Hepatocyte (in vitro differentiated cells): ENCODE results near the gene GJB6. TPM values are rescaled to one million over a fixed set of nuclear protein-coding genes. Genes with fewer than 3 reads are reported as not detected.

Source experiments
- DNase-seq: peaks from one replicate; pipeline ENCODE4 v3.0.0-alpha.2; 2016; ENCODE audit warnings: low spot score
- H2AFZ ChIP-seq: fragments of 200-600 bp; sonication (generic); 2 replicates; pipeline ENCODE4 v1.6.0; 2016; ENCODE audit warnings: antibody characterized with exemption, mild to moderate bottlenecking
- H3K27ac ChIP-seq: fragments of 200-600 bp; sonication (generic); 2 replicates; pipeline ENCODE4 v1.5.1; 2016; ENCODE audit warnings: mild to moderate bottlenecking
- H3K27me3 ChIP-seq: fragments of 200-600 bp; sonication (generic); 2 replicates; pipeline ENCODE4 v1.6.1; 2016
- H3K36me3 ChIP-seq: fragments of 200-600 bp; sonication (generic); replicated peaks from 2 replicates; pipeline ENCODE4 v1.5.1; 2016; ENCODE audit warnings: low read depth; ENCODE audit not compliant: insufficient read depth
- H3K4me1 ChIP-seq: fragments of 200-600 bp; sonication (generic); 2 replicates; pipeline ENCODE4 v1.5.1; 2016; ENCODE audit warnings: mild to moderate bottlenecking, moderate library complexity; ENCODE audit not compliant: insufficient read depth
- H3K4me2 ChIP-seq: fragments of 200-600 bp; sonication (generic); 2 replicates; pipeline ENCODE4 v1.6.0; 2016
- H3K4me3 ChIP-seq: fragments of 200-600 bp; sonication (generic); 2 replicates; pipeline ENCODE4 v1.5.1; 2016; ENCODE audit warnings: mild to moderate bottlenecking
- H3K79me2 ChIP-seq: fragments of 200-600 bp; sonication (generic); 2 replicates; pipeline ENCODE4 v1.6.0; 2017; ENCODE audit warnings: mild to moderate bottlenecking
- H3K9me2 ChIP-seq: fragments of 200-600 bp; sonication (generic); replicated peaks from 2 replicates; pipeline ENCODE4 v1.6.0; 2017; ENCODE audit warnings: mild to moderate bottlenecking; ENCODE audit not compliant: insufficient read depth
- H3K9me3 ChIP-seq: fragments of 200-600 bp; sonication (generic); 2 replicates; pipeline ENCODE4 v1.5.1; 2016; ENCODE audit warnings: low read depth, mild to moderate bottlenecking
- H4K20me1 ChIP-seq: fragments of 200-600 bp; sonication (generic); 2 replicates; pipeline ENCODE4 v1.6.0; 2016; ENCODE audit warnings: mild to moderate bottlenecking; ENCODE audit not compliant: insufficient read depth, poor library complexity, severe bottlenecking
- CTCF ChIP-seq: fragments of 200-600 bp; sonication (generic); IDR thresholded peaks from 2 replicates; pipeline ENCODE4 v1.5.1; 2016; ENCODE audit warnings: antibody characterized with exemption, mild to moderate bottlenecking; ENCODE audit not compliant: poor library complexity
- EZH2 ChIP-seq: fragments of 200-600 bp; sonication (generic); IDR thresholded peaks from 2 replicates; pipeline ENCODE4 v1.6.1; 2016; ENCODE audit warnings: antibody characterized with exemption, mild to moderate bottlenecking, borderline replicate concordance
- EZH2phosphoT487 ChIP-seq: fragments of 200-600 bp; sonication (generic); IDR thresholded peaks from one replicate; pipeline ENCODE4 v1.6.1; 2018; ENCODE audit warnings: antibody characterized with exemption, mild to moderate bottlenecking, low read depth, moderate library complexity; ENCODE audit not compliant: unreplicated experiment, severe bottlenecking
- WGBS: methylation state at CpG from one replicate; pipeline ENCODE4 v1.1.6; 2016; ENCODE audit warnings: low lambda C conversion rate; ENCODE audit errors: missing lambda C conversion rate; 5-methylcytosine and 5-hydroxymethylcytosine counted together
- polyA plus RNA-seq: library from polyadenylated mRNA; unstranded; fragments of >200 nt; fragmentation: Nextera tagmentation; extraction: Ambion mirVana; gene quantifications from 2 replicates; pipeline ENCODE4 v1.2.1, GENCODE V29; 2016
- total RNA-seq: library from RNA; depleted of rRNA; stranded (reverse); fragments of >200 nt; gene quantifications from 2 replicates; pipeline ENCODE4 v1.2.3, GENCODE V29; 2014

Gene GJB6
- total and polyA plus RNA-seq, 2 experiments from 2014 or later, result 1.2 to 2.2 TPM

- Histone ChIP-seq H3K9me2 (no peaks in the 10 kb centered on the region), H3K4me2 (no peak overlapping the region), H3K27ac (no peak overlapping the region), H3K4me3 (no peak overlapping the region), H3K4me1 (no peaks in the 10 kb centered on the region), H4K20me1 (no peaks in the 10 kb centered on the region), H2AFZ (no peak overlapping the region), H3K36me3 (no peaks in the 10 kb centered on the region), H3K79me2 (no peaks in the 10 kb centered on the region), H3K27me3 (no peaks in the 10 kb centered on the region), H3K9me3 (no peaks in the 10 kb centered on the region)
- DNase-seq, result no peak
- no peak for TF ChIP-seq EZH2phosphoT487
- TF ChIP-seq EZH2, result no peak
- TF ChIP-seq CTCF, result no peak
- WGBS, result 98% methylated on average over 3 of the region's 3 CpGs
These were observed 50.9 kb downstream of the GJB6 start for GRCh38 chr13:20181188-20181587.

- Histone ChIP-seq H3K36me3 (no peaks in the 10 kb centered on the region), H3K9me2 (no peaks in the 10 kb centered on the region), H2AFZ (no peak overlapping the region), H3K27ac (no peak overlapping the region), H3K4me1 (peaks cover 9% of the 10 kb centered on the region), H3K4me2 (no peak overlapping the region), H3K27me3 (no peaks in the 10 kb centered on the region), H3K9me3 (no peaks in the 10 kb centered on the region), H3K4me3 (no peak overlapping the region), H4K20me1 (no peaks in the 10 kb centered on the region), H3K79me2 (no peaks in the 10 kb centered on the region)
- TF ChIP-seq EZH2, result no peak
- no peak for TF ChIP-seq EZH2phosphoT487
- no peak for TF ChIP-seq CTCF
- 83% methylated on average over 5 of the region's 5 CpGs for whole genome bisulfite sequencing
- DNase-seq, result no peak
These were observed 54.0 kb downstream of the GJB6 start for GRCh38 chr13:20178156-20178555.

GRCh38 chr13:20177049-20177831 lies 54.9 kb downstream of the GJB6 start:
- Histone ChIP-seq H3K4me1 (peaks cover 9% of the 10 kb centered on the region), H3K27me3 (no peaks in the 10 kb centered on the region), H4K20me1 (no peaks in the 10 kb centered on the region), H2AFZ (no peak overlapping the region), H3K79me2 (no peaks in the 10 kb centered on the region), H3K9me3 (no peaks in the 10 kb centered on the region), H3K4me2 (no peak overlapping the region), H3K4me3 (no peak overlapping the region), H3K9me2 (no peaks in the 10 kb centered on the region), H3K27ac (no peak overlapping the region), H3K36me3 (no peaks in the 10 kb centered on the region)
- 98% methylated on average over 42 of the region's 67 CpGs for WGBS
- no peak for DNase-seq
- TF ChIP-seq EZH2phosphoT487 (no peak), EZH2 (no peak), CTCF (no peak)
